ENCODE results near the gene NPM1. TPM values are rescaled to one million over a fixed set of nuclear protein-coding genes. Genes with fewer than 3 reads are reported as not detected.

Gene NPM1
- total RNA-seq, 1 experiment from 2014 or later: 3,122 TPM

DNA sequence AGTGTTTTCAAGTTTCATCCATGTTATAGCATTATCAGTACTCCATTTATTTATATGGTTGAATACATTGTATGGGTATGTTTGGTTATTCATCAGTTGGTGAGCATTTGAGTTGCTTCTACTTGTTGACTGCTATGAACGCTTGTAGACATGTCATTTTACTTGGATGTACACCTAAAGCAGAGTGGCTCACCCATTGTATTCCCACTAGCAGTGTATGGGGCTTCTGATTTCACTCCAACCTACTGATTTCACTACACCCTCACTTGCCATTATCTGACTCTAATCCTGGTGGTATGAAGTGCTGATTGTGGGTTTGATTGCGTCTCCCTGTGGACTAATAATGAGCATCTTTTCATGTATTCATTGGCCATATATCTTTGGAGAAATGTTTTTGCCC lies 9.5 kb downstream of the NPM1 start:
- H3K27ac Mint-ChIP-seq: no peak overlapping the region
- Histone ChIP-seq H3K23me2 (ENCODE audit: insufficient read length, low read depth, low read length, poor library complexity, severe bottlenecking) (no peaks in the 10 kb centered on the region), H3K56ac (ENCODE audit: insufficient read length, low read depth, low read length) (no peak overlapping the region), H4K5ac (ENCODE audit: insufficient read length, low read depth, low read length) (no peak overlapping the region), H3T11ph (ENCODE audit: low read length) (no peak overlapping the region), H3K18ac (ENCODE audit: insufficient read length, low read depth, low read length) (no peak overlapping the region), H3K27me3 (ENCODE audit: insufficient read depth, low read length) (no peaks in the 10 kb centered on the region), H3K23ac (ENCODE audit: insufficient read length, low read depth, low read length) (no peak overlapping the region), H4K8ac (replicated peaks; ENCODE audit: insufficient read length, low read depth, low read length) (no peak overlapping the region), H2BK120ac (ENCODE audit: low read depth, low read length, poor library complexity, severe bottlenecking) (no peak overlapping the region), H4K91ac (ENCODE audit: insufficient read length, low read depth, low read length) (no peak overlapping the region), H3K14ac (ENCODE audit: insufficient read depth, low read length) (no peak overlapping the region), H3K27ac (ENCODE audit: insufficient read length, low read depth, low read length) (no peak overlapping the region), H2AFZ (ENCODE audit: low read length) (no peak overlapping the region), H3K4me2 (ENCODE audit: insufficient read depth, insufficient read length, low read length) (no peak overlapping the region), H2BK20ac (ENCODE audit: low read depth, low read length, poor library complexity, severe bottlenecking) (no peak overlapping the region), H3K4ac (ENCODE audit: low read depth, low read length) (no peak overlapping the region), H2AK5ac (ENCODE audit: insufficient read length, low read length) (no peak overlapping the region), H3K9ac (ENCODE audit: extremely low read depth, insufficient read length, low read length) (no peak overlapping the region), H2BK12ac (ENCODE audit: insufficient read length, low read depth, low read length) (no peak overlapping the region), H2BK15ac (ENCODE audit: low read depth, low read length) (no peak overlapping the region), H4K20me1 (ENCODE audit: control insufficient read depth, insufficient read depth, insufficient read length) (no peaks in the 10 kb centered on the region), H3K4me1 (ENCODE audit: insufficient read depth, low read length) (0 out of 2 replicates have a peak, but pooled peaks cover 1% of the 10 kb centered on the region), H3K9me3 (ENCODE audit: control insufficient read depth, low read depth, low read length) (no peaks in the 10 kb centered on the region), H3K79me2 (ENCODE audit: insufficient read depth, low read length) (peaks cover 89% of the 10 kb centered on the region), H2BK5ac (ENCODE audit: insufficient read length, low read length) (no peak overlapping the region), H3K79me1 (ENCODE audit: insufficient read depth, low read depth, low read length, poor library complexity, severe bottlenecking) (no peaks in the 10 kb centered on the region)
- DNase-seq: no peak
- H3K27me3 Mint-ChIP-seq (ENCODE audit: low read depth): no peaks in the 10 kb centered on the region; the same call in 1 of the 2 replicates
- H3K36me3 Mint-ChIP-seq (ENCODE audit: insufficient read depth in 1 of 3, low read depth in 3 of 3): peaks cover 84 to 98% (median 96%) of the 10 kb centered on the region in 3 experiments
- peak overlapping the region in 1 of 2 experiments; percentile 65; a peak in 1 of 5 replicates for H3K4me3 Mint-ChIP-seq
- no peak for TF ChIP-seq CTCF (conservative IDR thresholded peaks at IDR 0.05)
- H3K4me1 Mint-ChIP-seq: peaks cover 36 to 60% of the 10 kb centered on the region in 2 experiments
- peaks cover 0 to 6% of the 10 kb centered on the region in 2 experiments; a peak in 2 of 5 replicates for H3K9me3 Mint-ChIP-seq
- WGBS (ENCODE audit: extremely low coverage, insufficient read length, low lambda C conversion rate): no CpG with 5 or more reads among the region's 2 CpGs
